Suprapubic skin (tissue), 4 donors: ENCODE results near the gene MAP2K3.

Source experiments
- EP300 ChIP-seq: sonication (generic); formaldehyde crosslinking; IDR thresholded peaks from one replicate; pipeline ENCODE4 v1.6.1; 2017; ENCODE audit warnings: antibody characterized with exemption
- POLR2A ChIP-seq, 2 donors: fragments of 450-650 bp; IDR thresholded peaks; one replicate each; pipeline ENCODE4 v1.6.1; 2017; ENCODE audit warnings: antibody characterized with exemption in 2 of 2, mild to moderate bottlenecking in 2 of 2, moderate library complexity in 2 of 2
- POLR2AphosphoS5 ChIP-seq, 3 donors: sonication (generic); formaldehyde crosslinking; IDR thresholded peaks; one replicate each; pipeline ENCODE4 v1.6.1; 2017; ENCODE audit warnings: antibody characterized with exemption in 3 of 3
- TF ChIP-seq, protein P1 (sequence below), 2 donors: fragments of 200-600 bp in 1 of 2; fragments of 450-650 bp in 1 of 2; sonication (generic) in 1 of 2; IDR thresholded peaks; one replicate each; pipeline ENCODE4 v1.5.1; 2016 to 2019; ENCODE audit warnings: antibody characterized with exemption in 2 of 2, mild to moderate bottlenecking in 1 of 2, moderate library complexity in 1 of 2

DNA sequence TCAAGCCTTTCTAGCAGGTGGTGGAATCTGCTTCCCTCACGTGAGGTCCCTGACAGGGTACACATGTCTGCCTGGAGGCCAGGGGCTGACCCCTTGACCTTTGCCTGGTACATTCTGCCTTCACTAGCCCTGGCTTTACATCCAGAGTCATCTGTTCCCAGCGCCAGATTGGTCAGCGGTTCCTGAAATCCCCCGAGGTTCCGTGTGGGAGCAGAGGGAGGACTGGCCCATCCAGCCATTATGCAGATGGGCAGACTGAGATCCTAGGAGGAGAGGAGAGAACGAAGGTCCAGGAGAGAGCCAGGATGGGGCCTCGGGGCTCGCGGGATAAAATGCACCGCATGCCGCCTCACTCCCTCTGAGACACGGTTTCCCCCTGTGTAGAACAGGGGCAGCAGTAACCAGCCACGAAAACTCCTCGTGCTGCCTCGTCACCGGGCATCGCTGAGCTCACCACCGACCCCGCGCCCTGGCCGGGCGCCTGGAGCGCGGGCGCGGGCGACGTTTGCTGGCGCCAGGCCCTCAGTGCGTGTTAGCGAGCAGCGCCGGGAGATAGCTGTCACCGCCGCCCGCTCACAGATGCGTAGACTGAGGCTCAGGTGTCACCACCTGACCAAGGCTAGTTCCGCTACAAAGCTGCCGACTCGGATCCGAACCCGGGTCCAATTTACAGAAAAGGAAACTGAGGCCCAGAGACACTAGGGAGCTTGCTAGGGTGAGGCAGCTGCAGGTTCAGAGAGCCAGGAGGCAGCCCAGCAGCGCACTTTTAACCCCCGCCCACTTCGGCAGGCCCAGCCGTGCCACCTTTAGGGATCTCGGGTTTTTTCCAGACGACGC lies 811 bp upstream of the MAP2K3 start:
- TF ChIP-seq, protein P1, sequence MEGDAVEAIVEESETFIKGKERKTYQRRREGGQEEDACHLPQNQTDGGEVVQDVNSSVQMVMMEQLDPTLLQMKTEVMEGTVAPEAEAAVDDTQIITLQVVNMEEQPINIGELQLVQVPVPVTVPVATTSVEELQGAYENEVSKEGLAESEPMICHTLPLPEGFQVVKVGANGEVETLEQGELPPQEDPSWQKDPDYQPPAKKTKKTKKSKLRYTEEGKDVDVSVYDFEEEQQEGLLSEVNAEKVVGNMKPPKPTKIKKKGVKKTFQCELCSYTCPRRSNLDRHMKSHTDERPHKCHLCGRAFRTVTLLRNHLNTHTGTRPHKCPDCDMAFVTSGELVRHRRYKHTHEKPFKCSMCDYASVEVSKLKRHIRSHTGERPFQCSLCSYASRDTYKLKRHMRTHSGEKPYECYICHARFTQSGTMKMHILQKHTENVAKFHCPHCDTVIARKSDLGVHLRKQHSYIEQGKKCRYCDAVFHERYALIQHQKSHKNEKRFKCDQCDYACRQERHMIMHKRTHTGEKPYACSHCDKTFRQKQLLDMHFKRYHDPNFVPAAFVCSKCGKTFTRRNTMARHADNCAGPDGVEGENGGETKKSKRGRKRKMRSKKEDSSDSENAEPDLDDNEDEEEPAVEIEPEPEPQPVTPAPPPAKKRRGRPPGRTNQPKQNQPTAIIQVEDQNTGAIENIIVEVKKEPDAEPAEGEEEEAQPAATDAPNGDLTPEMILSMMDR (IDR thresholded peaks at IDR 0.05), result no peak
- TF ChIP-seq EP300 (no peak), POLR2A (IDR thresholded peaks at IDR 0.05) (no peak), POLR2AphosphoS5 (IDR thresholded peaks at IDR 0.05) (no peak)
